Activated T-cell treated with anti-CD3 and anti-CD28 coated beads for 4 hours (primary cell): ENCODE data around the gene ENGASE.

ENCODE experiments used
- DNase-seq: peaks from one replicate; pipeline ENCODE4 v3.0.0-alpha.2; 2020

Gene ENGASE

DNA sequence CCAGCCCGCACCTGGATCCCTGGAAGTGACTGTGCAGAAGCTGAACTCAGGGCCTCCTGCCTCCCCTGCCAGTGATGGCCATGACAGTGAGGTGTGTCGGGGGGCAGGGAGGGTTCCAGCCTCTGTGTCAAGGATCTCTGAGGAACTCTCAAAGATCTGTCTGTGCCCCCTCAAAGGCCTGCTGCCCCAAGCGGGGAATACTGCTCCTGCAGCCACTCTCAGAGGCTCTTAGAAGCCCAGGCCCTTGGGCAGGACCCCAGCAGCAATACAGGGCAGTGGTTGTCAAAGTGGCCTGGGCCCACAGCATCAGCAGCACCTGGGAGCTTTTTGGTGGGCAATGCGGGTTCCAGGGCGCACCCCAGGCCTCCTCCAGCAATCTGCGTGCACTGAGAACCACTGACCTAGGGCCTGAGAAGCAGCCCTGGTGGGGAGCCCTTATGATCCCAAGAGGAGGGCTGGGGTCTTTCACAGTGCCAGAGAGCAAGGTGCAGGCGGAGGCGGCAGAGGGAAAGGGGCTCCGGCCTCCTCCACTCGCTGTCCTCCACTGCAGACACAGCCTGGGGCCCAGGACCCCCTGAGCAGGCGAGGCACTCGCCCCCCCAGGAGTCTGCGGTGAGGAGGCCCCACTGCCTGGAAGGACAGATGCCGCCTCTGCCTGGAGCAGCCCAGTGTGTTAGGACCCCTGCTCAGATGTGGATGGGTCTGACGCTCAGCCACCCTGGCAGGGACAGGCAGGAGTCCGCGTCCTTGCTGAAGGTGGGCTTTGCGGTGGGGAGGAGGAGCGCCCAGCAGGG is 42.1 kb downstream of the ENGASE start:
- no peak for DNase-seq

DNA sequence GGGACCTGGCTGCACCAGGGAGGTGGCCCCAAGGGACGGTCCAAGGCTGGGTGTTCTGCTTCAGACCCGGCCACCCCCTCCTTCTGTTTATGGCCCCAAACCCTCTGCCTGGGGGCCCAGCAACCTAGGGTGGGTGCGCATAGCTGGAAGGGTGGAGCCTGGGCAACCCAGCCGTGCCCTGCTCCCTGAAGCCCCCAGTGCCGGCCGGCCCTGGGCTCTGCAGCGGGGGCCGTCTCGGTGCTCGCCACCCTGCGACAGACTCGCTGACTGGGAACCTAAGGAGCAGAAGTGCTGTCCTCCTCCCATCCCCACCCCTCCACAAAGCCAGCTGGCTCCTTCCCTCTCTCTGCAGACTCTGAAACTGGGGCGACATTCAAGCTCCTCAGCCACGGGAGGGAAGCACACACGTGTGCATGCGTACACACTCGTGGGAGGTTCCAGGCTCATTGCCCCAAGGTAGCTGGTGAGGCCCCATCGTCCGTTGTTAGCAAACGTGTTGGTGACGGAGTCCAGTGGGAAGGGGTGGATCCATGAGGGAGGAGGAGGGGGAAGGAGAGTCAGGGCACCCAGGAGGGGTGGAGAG is 43.4 kb downstream of the ENGASE start:
- DNase-seq = no peak

DNA sequence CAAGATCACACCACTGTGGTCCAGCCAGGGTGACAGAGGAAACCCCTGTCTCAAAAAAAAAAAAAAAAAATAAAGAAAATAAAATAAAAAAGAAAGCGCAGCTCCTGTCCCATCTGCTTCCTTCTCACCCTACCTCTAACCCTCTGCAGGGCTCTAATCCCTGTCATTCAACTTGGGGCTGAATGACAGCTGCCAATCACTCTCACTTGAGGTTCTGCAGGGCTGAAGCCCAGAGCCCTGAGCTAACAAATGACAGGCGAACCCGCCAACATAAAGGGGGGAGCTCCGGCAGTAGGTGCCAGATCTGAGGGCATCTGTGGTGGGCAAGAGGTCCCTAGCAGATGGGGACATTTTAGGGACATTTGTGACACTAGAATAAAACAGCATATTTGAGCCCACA is 44.3 kb downstream of the ENGASE start:
- DNase-seq = no peak

DNA sequence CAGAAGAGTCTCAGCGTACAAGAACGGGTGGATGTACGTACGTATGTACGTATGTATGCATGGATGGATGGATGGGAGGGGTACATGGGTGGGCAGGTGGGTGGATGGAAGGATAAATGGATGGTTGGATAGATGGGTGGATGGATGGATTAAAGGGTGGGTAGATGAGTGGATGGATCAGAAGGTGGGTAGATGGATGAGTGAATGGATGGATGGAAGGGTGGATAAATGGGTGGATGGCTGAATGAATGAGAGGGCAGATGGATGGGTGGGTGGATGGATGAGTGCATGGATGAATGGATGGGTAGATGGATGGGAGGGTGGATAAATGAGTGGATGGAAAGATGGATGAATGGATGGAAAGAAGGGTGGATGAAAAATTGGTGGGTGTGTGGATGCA is 45.6 kb downstream of the ENGASE start:
- no peak for DNase-seq

DNA sequence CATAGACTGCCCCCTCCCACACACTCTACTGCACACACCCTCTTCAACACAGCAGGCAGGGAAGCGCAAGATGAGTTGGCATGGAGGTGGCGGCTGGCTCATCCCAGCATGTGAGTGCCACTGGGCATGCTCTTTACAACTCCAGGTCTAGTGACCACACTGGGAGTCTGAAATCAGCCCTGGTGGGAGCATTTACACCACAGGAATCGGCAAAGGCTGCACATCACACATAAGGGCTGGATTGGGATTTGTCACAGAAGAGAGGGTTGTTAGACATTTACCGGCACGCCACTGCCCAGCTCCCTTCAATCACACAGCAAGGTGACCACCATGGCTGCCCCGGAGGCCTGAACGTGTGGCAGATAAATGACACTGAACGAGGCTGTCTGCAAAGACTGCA is 49.4 kb downstream of the ENGASE start:
- no peak for DNase-seq

DNA sequence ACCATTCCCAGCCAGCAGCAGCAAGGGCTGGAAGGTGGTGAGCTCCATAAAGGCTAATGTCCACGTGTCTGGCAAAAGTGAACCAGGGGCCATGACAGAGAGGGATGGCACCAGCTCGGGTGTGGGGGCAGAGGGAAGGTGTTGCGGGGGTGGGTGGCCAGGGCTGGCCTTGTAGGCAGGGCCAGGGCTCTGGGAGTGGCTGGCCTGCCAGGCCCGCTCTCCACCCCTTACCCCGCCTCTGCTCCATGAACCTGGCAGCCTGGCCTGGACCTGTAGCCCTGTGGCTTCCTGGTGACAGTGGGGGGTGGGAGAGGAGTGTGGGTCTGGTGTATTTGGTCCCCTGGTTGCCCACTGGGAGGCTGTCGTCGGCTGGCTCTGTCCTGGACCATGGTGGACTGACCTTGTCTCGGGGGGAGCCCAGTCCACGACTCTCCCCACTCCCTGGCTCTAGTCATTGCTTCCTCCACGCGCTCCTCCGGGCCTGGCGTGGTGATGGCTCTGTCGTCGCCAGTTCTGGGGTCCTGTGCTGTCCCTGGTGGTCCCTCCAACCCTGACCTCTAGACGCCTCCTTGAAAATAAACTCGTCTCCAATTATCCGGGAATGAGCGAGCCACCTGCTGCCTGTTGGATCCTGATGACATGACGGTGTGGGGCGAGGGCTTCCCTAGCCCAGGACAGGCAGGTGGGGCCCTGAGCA is 50.0 kb downstream of the ENGASE start:
- no peak for DNase-seq

DNA sequence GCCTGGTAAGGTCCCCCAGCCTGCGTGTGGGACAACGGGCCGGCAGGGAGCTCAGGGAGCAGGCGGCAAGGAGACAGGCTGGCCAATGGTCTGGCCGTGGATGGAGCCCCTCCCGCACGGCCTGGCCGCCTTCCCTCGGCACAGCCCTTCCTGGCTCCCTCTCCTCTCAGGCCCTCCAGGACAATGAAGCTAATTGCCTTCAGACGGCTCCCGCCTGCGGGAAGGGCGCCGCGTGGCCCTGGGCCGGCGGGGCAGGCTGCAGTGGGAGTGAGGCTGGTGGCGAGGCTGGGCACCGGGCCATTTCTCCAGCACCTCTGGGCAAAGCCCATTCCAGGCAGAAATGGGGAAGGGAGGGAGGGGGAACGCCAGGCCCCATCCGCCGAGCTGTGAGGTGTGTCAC is 50.9 kb downstream of the ENGASE start:
- DNase-seq = no peak

DNA sequence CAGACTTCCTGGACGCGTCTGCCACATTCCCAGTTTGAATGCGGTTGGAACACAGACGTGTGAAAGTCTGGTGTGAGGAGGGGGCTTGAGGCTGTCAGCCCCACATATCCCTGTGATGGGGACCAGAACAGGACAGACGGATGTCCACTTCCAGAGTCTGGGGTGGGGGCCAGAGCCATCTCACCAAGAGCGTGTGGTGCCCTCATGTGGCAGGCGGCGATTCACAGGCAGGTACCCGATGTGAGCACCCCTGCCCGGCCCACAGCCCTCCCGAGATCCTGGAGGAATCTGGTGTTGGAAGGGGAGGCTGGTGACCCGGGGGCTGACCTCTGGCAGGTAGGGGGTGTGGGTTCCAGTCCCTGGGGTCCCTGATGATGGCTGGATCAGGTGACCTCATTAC is 51.5 kb downstream of the ENGASE start:
- no peak for DNase-seq

DNA sequence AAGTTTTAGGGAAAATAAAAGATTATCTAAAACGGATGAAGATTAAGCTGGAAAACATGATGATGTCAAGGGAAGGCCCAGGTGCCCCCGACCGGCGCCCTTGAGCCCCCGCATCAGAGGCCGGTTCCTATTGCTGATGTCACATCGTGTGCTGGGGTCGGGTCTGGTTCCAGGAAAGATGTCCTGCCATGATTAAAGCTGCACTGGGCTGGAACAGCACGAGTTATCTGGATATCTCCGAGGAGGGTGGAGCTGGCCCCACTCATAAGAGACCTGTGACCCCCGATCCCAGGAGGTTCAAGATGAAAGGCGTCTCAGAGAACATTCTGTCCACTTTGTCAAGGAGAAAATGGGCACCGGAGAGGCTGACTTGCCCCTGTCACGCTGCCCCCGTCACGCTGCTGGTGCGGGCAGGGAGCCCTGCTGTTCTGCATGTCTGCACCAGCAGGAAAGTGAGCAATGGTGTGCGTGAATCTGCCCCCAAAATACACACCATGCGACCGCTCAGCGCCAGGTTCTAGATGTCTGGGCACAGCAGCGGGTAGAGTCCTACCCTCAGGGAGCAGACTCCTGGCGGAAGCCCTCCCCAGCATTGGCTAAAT is 53.0 kb downstream of the ENGASE start:
- no peak for DNase-seq

DNA sequence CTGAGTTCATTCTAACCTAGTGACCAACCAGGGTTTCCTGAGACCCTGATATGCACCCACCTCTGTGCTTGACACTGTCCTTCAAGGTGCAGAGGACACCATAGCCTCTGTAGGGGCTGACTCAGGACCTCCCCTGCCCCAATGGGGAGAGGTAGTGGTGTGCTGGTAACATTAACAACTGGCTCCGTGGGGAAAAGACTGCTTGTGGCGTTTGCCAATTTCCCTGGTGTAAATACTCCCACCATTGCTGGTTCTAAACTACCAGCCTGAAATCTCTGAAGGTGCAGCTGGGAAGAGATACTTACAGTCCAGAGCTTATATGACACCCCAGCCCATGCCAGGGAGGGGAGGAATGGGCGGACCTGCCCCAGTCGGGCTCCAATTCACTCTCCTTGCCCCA is 54.9 kb downstream of the ENGASE start:
- DNase-seq = no peak

DNA sequence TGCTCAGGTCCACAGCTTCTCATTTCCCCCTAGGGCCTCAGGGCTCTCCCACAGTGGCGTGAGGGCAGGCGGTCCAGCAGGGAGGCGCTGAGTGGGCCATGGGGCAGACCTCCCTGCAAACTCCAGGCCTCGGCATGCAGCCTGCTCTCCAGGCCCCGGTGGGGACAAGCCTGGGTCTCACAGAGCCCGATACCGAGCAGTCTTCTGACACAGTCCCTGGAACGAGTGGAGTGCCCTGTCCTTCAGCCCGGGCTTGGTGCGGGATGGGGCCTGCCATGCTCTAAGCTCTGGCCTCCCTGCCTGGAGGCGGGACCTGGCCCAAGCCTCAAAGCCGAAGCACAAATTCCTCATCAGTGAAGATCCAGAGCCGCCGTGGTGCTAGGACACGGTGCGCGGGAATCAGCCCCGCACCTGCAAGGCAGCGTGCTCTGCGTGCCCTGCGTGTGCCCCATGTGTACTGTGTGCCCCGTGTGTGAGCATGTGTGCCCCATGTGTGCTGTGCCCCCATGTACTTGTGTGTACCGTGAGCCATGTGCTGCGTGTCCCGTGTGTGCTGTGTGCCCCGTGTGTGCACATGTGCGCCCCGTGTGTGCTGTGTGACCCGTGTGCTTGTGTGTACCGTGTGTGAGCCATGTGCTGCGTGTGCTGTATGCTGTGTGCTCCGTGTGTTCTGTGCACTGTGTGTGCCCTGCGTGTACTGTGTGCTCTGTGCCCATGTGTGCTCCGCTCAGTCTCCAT is 56.1 kb downstream of the ENGASE start:
- no peak for DNase-seq

DNA sequence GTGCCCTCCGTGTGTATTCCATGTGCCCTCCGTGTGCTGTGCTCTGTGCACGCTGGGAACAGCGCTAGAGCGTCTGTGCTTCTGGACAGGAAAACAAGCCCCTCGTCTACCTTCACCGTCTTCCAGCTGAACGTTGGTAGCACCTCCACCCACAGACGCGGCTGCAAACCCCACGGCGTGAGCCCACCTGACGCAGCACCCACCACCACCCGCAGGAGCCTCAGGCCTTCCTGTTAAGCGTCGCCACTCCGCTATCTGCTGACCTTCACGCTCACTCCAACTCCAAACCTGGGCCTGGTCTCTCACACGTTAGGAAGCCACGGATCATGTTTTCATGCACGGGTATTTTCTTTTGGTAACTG is 56.6 kb downstream of the ENGASE start:
- DNase-seq = no peak

DNA sequence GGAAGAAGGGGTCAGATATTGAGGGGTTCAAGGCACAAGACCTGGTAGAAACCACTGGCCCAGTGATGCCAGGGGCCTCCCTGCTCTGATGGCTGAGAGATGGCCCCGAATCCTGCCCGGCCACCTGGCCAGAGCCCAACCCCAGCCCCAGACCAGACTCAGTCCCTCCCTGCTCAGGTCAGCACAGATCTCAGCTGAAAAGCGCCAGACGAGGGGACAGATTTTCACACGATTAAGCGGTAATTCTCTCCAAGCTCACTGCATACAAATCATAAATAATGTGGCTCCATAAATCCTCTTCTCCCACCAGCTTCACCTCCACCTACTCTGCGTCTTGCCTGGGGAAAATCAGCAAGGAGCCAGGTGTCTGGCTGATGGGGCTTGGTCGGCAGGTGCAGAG is 57.1 kb downstream of the ENGASE start:
- DNase-seq = no peak

DNA sequence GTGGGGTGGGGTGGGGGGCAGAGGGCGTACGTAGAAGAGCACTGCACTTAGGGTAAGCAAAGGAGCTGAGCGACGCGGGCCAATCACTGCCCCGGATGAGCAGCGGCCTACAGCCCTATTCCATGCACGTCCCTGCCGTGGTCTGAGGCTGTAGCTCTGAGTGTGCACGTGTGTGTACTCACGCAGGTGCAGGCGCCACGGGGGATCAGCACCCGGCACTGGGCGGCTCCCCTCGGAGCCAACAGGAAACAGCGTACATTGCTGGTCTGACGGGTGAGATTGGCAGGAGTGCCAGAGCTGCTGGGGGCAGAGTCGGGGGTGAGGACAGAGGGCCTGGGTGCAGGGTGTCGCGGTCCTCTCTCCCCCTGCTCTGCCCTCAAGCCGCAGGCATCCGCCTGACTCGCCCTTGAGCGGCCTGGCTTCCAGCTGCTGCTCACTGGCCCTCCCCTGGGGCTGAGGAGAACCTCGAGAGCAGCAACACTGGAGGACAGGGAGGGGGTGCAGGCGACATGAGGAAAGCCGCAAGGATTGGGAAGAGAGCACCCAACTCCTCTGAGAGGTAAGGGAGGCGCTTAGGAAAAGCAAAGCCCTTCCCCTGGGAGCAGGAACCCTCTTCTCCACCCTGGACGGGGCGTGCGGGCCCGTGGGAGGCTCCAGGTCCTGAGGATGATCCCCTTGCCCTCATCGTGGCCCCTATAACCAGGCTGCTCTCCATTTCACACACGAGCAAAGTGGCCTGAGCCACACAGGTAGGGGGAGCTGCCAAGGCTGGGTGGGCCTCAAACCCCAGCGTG is 57.8 kb downstream of the ENGASE start:
- no peak for DNase-seq

DNA sequence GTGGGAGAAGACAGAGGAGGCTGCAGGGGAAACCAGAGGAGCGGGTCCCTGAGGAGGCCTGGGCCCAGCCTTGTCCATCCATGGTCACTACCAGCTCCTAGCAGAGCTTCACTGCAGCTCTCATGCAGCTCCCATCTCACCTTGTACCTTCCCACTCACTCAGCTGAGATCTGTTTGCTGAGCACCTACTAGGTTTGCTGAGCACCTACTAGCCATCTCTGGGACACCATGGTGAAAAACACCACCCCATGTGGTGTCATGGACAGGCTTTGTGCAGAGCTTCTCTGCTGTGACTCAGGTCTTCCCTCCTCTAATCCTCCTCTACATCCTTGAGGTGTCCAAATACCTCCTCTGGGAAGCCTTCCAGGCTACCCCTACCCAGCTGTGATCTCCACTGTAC is 58.6 kb downstream of the ENGASE start:
- no peak for DNase-seq

DNA sequence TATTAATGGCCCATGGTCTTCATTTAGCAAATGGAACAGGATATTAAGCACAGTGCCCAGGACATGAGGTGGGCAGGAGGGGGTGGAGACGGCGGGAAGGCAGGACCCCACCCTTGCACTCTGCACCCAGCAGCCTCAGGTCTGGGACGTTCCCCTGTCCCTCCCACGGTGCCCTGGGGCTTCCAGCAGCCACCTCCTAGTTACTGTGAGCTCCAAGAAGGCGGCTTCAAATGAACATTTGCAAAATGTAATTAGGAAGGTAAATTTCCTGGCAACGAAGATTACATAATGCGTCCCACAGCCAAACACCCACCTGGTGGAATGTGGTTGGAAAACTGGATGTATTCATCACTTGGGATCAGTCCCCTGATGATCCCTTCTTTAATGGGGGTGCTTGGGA is 59.4 kb downstream of the ENGASE start:
- no peak for DNase-seq

DNA sequence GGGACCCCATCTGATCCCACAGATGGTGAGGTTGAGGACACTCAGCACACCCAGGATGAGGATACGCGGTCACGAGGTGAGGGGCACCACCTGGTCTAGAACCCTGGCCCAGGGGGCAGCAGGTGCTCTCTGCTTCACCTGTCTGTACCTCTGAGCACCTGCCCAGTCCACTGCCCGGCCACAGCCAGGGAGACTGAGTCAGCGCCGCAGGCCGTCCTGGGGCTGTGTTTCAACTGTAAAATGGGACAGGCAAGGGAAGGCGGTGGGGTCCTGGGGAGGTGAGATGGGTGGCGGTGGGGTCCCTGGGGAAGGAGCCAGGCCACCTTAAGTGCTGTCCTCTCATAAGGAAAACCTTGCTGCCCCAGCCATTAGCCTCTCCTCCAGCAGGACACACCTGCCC is 60.4 kb downstream of the ENGASE start:
- no peak for DNase-seq

DNA sequence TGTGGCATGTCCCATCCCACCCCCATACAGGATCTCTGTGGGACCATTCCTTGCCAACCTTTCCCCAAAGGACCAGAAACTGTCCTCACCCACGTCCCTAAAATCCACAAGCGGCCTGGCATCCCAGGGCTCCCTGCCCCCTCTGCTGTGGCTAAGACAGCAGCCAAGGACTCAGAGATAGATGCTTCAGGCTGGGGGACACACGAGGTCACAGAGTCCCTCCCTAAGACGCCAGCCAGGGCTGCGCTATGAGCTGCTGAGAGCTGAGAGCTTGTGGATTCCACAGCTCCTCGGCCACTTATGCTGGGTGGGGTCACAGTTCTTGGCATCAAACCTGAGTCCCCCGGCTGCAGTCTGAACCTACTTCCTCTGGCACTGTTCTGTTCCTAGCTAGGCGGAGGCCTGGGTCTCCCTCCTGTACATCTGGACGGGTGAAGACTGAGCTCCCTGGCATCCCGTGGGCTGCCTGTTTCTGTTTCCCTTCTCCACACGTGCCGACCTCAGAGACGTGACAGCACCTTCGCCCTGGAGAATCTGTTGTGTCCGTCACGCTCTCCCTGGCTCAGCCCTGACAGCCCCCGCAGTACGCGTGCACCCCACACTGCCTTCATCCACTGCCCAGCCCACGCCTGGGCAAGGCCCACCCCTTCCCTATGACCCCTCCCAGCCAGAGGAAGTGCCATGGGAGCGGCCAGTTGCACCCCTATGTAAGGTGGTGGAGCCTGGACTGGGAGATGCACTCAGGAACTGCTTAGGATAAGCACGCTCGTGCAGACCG is 61.2 kb downstream of the ENGASE start:
- no peak for DNase-seq
